HG02970 (cell line): ENCODE data around the gene FECH.
"Not testable (repeated sequence)": the region's sequence is repeated elsewhere in the genome, so short reads cannot be mapped to it uniquely, and the experiment has no call there.

ENCODE experiments used
- ATAC-seq: cut with Tn5 transposase; IDR thresholded peaks from one replicate; pipeline ENCODE4 v1.9.1; 2021; ENCODE audit warnings: mild to moderate bottlenecking, moderate library complexity, moderate number of reproducible peaks; ENCODE audit not compliant: unreplicated experiment, low FRiP score

Gene FECH

DNA sequence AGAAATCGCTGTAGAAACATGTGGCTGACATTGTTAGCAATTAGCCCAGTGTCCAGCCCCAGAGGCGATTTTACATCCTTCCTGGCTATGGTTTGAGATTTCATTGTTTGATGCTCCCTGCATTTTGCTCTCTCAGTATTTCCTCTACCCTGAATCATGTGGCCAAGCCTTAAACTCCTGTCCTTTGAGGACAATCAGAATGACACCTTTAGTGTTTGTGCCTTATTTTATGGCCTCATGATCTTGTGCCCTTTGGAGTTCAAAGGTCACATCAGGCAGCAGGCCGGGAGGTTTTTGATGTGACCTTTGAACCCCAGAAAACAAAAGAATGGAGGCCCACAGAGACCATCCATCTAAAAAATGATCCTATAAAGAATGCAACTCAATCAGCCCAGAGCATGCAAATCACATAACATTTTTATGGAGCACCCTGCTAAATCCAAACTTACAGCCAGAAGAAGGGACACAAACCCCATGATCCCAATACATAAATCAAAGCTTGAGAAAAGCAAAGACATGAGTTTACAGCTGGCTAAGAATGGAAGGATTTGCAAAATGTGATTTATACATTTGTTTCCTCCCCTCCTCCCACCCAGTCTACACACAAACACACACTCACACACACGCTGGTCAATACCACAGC lies 52.5 kb downstream of the FECH start:
- ATAC-seq, result no peak

DNA sequence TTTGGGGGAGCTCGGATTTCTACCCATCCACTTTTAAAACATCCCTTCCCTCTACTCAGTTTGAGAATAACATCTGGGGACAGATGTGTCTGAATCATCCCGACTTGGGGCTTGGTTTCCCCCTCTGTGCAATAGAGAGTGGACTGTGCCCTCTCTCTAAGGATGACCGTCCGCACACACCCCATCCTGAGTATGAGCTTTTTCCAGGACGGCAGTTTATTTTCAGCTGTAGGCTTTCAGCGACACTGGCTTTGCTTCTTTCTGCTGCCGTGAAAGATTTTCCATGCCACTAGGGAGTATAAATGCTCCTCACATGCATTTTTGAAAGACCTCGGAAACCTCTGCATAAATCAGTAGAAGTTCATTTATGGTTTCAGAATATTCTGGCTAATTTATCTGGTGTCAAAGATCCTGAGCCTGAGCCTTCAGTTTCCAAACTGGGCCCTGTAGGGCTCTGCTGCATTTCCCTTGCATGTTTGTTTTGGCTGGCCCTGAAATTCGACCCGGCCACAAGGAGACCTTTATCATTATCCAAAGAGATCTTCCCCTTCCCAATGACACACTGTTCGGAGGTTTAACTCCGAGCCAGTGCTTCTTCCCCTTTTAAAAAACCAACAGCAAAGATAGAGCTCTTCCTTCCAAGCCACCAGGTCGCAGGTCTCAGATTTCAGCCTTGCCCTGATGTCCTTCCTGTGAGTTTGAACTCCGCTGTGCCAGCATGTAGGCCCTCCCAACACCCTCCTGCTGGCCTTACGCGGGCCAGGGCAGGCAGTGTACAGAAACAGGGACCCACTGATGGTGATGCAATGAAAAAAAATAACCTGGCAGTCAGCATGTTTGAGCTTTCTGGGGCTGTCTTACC lies 53.3 kb downstream of the FECH start:
- ATAC-seq, result no peak

DNA sequence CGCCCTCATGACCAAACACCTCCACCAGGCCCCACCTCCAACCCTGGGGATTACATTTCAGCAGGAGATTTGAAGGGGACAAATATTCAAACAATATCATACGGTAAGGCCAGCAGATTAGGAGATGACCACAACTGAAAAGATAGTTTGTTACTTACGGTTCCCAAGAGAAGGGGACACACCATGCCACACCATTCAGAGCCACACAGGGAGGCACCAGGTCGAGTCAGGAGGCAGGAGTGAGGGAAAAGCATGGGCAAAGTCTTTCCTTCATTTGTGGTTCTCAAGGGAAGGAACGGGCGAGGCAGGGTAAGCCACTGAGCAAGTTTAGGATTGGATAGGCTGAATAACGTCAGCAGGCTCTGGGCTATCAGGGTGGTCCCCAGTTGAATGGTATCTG lies 57.4 kb downstream of the FECH start:
- no peak for ATAC-seq

DNA sequence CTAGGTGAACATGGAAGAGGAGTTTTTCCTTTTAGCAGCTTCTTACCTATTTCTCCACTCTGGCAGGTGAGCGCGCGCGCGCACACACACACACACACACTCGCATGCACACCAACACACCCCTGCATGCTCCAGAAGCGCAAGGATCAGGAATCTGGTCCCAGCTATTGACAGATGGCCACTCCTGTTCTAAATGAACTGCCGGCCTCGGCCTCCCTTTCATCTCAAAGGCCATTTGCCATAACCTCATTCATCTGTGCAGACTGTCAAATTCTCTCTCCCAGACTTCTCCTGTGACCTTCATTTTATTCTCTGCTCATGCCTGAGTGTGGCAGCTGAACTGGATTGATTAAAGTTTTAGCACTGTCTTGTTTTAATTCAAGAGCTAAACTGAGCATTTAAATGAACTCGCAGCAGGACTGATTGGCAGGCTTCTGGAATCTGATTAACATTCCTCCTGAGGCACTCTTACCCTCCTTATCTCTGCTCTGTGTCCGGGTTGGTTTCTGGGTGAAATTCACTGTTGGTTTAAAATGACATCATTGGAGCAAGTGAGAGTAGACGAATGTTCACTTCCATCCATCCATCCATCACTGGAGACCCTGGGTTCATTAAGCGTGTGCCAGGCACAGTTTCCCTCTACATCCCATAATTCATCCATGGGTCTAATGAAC lies 58.8 kb downstream of the FECH start:
- ATAC-seq, result no peak

DNA sequence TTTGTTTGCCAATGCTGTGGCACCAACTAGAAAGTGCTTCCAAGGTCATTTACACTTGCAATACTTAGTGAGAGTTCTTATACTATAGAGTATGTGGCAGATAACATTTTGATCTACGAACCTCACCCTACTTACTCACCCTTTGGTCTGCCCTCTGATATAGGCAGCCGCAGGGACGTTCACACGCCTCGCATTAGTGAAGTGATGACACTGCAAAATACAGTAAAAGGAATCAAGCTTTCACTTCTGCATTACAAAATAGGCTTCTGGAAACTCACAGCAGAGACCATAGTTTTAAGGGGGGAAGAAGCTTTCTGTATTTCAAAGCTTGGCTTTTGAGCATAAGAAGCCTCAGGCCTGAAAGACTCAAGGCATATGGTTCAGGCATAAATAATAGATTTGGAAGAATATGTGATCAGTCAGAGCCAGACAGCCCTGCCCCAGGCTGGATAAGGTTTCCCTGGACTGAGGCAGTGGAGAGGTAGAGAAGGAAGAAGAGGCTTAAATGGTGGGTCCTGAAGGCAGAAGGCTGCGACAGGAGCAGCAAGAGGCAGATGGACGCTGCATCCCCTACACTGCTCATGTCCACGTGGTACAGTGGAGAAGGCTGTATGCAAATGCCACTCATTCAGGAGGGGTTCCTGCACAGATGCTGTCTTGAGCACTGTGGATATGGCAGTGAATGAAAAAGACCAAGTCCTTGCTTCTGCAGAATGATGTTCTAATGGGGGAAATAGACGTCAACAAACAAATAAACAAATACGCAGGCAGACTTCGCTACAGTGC lies 63.1 kb downstream of the FECH start:
- no peak for ATAC-seq

DNA sequence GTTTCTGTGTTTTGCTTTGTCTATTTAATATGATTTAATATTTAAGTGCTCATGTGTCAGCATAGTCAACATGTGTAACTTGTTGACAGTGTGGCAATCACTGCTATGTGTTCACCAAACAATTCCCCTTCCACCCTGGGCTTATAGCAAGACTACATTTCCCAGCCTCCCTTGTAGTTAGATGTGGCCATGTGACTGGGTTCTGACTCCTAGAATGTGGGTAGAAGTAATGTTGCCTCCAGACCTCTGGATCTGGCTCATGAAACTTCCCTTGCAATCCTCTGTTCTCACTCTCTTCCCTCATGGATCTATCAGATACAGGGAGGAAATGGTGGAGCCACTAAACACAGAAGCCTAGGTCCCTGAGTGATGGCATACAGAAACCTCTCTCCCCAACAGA lies 64.2 kb downstream of the FECH start:
- not testable (repeated sequence) for ATAC-seq

DNA sequence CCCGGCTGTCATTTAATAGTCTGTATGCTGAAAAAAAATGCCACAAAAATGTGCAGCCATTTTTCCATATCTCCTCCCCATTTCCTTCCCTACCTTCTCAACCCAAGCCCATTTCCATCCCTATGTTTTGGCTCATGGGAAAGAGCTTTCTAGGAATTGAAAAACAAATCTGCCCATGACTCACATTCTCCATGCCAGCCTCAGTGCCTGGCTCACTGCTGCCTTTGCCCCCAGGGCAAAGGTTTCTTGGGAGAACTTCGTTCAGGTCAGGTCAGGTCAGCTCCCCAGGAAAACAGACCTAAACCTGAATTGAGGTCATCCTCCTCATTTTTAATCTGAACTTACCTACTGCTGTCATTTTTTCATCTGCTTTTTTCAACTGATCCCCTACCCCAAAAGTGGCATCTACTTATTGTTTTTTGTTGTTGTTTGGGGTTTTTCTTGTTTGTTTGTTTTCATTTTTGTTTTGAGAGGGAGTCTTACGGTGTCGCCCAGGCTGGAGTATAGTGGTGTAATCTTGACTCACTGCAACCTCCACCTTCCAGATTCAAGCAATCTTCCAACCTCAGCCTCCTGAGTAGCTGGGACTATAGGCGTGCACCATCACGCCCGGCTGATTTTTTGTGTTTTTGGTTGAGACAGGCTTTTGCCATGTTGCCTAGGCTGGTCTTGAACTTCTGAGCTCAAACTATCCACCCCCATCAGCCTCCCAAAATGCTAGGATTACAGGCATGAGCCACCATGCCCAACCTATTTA lies 66.7 kb downstream of the FECH start:
- ATAC-seq, result no peak

DNA sequence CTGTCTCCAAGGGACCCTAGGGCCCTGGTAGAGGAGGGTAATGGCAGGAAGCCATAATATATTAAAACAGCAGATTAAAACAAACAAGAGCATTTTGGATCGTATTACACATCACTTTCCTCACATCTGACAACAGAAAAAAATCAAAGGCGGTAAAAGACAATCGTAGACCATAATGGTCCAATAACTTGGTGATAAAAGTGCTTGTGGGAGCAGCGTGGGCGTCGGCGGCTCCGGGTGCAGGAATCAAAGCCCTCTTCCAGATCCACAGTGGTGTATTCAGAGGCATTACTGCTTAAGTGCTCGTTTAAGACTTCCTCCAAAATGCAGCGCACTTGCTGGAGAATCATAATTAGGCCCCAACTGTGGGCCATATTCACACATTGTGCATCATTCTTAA lies 68.0 kb downstream of the FECH start:
- ATAC-seq, result no peak

DNA sequence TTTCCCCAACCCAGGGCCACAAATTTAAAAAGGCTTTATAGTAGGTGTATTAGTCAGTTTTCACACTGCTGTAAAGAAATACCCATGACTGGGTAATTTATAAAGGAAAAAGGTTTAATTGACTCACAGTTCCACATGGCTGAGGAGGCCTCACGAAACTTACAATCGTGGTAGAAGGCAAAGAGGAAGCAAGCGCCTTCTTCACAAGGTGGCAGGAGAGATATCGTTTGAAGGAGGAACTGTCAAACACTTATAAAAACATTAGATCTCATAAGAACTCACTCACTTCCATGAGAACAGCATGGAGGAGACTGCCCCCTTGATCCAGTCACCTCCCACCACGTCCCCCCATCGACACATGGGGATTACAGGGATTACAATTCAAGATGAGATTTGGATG lies 70.4 kb downstream of the FECH start:
- ATAC-seq, result no peak

DNA sequence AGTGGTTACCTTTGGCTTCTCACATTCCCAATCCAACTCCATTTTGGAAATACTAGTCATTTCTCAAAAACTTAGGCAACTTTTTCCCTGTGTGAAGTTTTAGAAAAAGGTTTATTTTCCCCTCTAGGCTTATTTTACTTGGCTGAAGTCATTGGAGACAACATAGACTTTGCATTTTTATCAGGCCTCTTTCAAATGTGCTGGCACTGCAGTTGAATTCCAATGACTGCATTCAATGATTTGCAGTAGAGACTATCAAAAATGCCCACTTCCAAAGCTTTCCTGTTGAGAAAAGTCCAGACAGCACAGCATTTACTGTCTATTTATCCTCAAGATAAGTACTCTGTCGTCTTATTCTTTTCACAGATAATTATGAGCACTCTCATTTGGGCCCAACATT lies 81.3 kb downstream of the FECH start:
- ATAC-seq, result no peak

DNA sequence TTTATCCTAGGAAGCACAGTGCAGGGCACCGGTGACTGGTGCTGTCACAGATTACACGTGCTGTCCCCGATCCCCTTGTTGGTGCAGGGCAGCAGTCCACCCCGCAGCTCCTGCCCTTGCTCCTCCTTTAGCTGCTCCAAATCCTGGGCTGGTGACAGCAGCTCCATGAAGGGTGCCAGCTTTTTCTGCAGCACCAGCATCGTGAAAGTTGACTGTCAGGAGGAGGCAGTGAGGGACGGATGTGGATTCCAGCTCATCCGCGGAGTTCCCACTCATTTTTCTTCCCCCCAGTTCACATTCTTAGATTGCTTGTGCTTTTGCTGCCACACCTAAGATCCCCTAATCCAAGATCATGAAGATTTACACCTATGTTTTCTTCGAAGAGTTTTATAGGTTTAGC lies 83.9 kb downstream of the FECH start:
- ATAC-seq, result no peak

DNA sequence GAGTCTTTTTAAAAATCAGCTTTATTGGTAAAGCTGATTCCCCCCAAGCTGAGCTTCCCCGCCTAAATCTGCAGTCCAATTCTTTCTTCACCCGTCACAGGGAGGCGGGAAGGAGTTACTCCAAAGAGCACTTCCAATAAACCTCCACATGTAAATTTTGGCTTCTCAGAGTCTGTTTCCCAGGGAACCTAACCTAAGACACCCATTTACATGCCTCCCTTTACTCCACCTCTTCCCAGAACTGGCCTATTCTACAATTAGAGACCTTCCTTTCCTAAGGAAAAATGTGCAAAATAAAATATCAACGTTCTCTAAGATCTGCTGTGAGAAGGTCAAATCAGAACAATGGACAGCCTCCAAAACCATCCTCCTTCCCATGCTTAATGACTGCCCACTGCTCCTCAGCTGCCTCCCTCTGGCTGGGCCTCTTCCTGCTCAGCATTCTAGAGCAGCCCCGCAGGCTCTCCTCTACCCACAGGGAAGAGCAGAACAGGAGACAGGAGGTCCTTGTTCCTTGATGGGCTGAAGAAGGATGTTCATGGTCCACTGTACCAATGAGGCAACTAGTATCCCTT lies 87.7 kb downstream of the FECH start:
- no peak for ATAC-seq
